GM23248 (cell line): ENCODE measurements around the gene BRF1. TPM values are rescaled to one million over a fixed set of nuclear protein-coding genes. Genes with fewer than 3 reads are reported as not detected.

Source experiments
- DNase-seq: peaks from one replicate; pipeline ENCODE4 v3.0.0-alpha.2; 2015
- H2AFZ ChIP-seq: fragments of 200-600 bp; sonication (generic); 2 replicates; pipeline ENCODE4 v1.6.1; 2016; ENCODE audit warnings: antibody characterized with exemption
- H3F3A ChIP-seq: fragments of 200-600 bp; sonication (generic); 2 replicates; pipeline ENCODE4 v1.6.1; 2016; ENCODE audit warnings: mild to moderate bottlenecking, antibody characterized with exemption, mixed run types; ENCODE audit not compliant: insufficient read depth
- H3K27ac ChIP-seq: fragments of 200-600 bp; sonication (generic); 2 replicates; pipeline ENCODE4 v1.5.1; 2016; ENCODE audit warnings: mild to moderate bottlenecking
- H3K27me3 ChIP-seq: fragments of 200-600 bp; sonication (generic); replicated peaks from 2 replicates; pipeline ENCODE4 v1.6.1; 2016; ENCODE audit warnings: mild to moderate bottlenecking; ENCODE audit not compliant: insufficient read depth
- H3K36me3 ChIP-seq: fragments of 200-600 bp; sonication (generic); 2 replicates; pipeline ENCODE4 v1.6.1; 2016; ENCODE audit warnings: low read depth, mild to moderate bottlenecking
- H3K4me1 ChIP-seq: fragments of 200-600 bp; sonication (generic); 2 replicates; pipeline ENCODE4 v1.6.1; 2016; ENCODE audit warnings: mild to moderate bottlenecking; ENCODE audit not compliant: insufficient read depth
- H3K4me2 ChIP-seq: fragments of 200-600 bp; sonication (generic); one replicate; pipeline ENCODE4 v1.6.1; 2016; ENCODE audit warnings: mild to moderate bottlenecking; ENCODE audit not compliant: unreplicated experiment
- H3K4me3 ChIP-seq: fragments of 200-600 bp; sonication (generic); 2 replicates; pipeline ENCODE4 v1.5.1; 2016; ENCODE audit warnings: mild to moderate bottlenecking
- H3K79me2 ChIP-seq: fragments of 200-600 bp; sonication (generic); 2 replicates; pipeline ENCODE4 v1.6.1; 2016; ENCODE audit warnings: mild to moderate bottlenecking; ENCODE audit not compliant: insufficient read depth
- H3K9ac ChIP-seq: fragments of 200-600 bp; sonication (generic); 2 replicates; pipeline ENCODE4 v1.6.1; 2016; ENCODE audit warnings: mild to moderate bottlenecking
- H3K9me2 ChIP-seq: fragments of 200-600 bp; sonication (generic); 2 replicates; pipeline ENCODE4 v1.6.1; 2016; ENCODE audit warnings: mixed run types, mild to moderate bottlenecking, moderate library complexity; ENCODE audit not compliant: insufficient read depth
- H3K9me3 ChIP-seq: fragments of 200-600 bp; sonication (generic); one replicate; pipeline ENCODE4 v1.6.1; 2017; ENCODE audit warnings: low read depth
- H4K20me1 ChIP-seq: fragments of 200-600 bp; sonication (generic); 2 replicates; pipeline ENCODE4 v1.6.0; 2016; ENCODE audit not compliant: insufficient read depth
- EZH2 ChIP-seq: fragments of 200-600 bp; sonication (generic); IDR thresholded peaks from 2 replicates; pipeline ENCODE4 v1.6.1; 2018; ENCODE audit warnings: antibody characterized with exemption, mild to moderate bottlenecking; ENCODE audit not compliant: insufficient read depth, poor library complexity, severe bottlenecking
- EZH2phosphoT487 ChIP-seq: fragments of 200-600 bp; sonication (generic); IDR thresholded peaks from 2 replicates; pipeline ENCODE4 v1.6.1; 2018; ENCODE audit warnings: antibody characterized with exemption, moderate library complexity, mild to moderate bottlenecking, low read depth; ENCODE audit not compliant: insufficient read depth
- WGBS, 2 experiments: methylation state at CpG; one replicate each; pipeline ENCODE4 v1.1.6; 2015 to 2017; ENCODE audit warnings: low lambda C conversion rate in 2 of 2, low coverage in 1 of 2; ENCODE audit errors: missing lambda C conversion rate in 2 of 2; 5-methylcytosine and 5-hydroxymethylcytosine counted together
- in situ Hi-C: fragments of 300-500 bp; cut with MboI; formaldehyde crosslinking; loops from 2 replicates; pipeline ENCODE4 v1.15.0; 2020
- polyA plus RNA-seq: library from polyadenylated mRNA; unstranded; fragments of >200 nt; fragmentation: Nextera tagmentation; extraction: Ambion mirVana; gene quantifications from 2 replicates; pipeline ENCODE4 v1.2.1, GENCODE V29; 2016
- total RNA-seq: library from RNA; depleted of rRNA; stranded (reverse); fragments of >200 nt; shearing (Covaris generic); gene quantifications from 2 replicates; pipeline ENCODE4 v1.2.3, GENCODE V29; 2014

Gene BRF1
- total and polyA plus RNA-seq, 2 experiments from 2014 or later = 10.5 to 27.0 TPM

DNA sequence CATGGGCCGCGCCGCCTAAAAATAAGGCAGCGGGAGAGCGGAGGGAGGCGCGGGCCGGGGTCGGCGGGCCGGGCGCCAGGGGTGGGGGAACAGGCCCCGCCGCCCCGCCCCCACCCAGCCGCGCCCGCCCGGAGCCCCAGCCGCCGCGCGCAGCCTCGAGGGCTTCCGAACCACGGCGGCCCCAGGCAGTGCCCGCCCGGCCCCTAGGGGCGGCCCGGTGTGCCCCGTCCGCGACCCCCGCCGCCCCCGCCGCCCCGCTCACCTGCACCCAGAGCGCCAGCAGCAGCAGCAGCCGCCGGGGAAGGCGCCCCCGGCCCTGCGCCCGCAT is 132.7 kb downstream of the BRF1 start:
- Histone ChIP-seq H3F3A (no peaks in the 10 kb centered on the region), H3K79me2 (no peaks in the 10 kb centered on the region), H3K9me2 (no peaks in the 10 kb centered on the region), H2AFZ (no peak overlapping the region), H3K4me2 (no peak overlapping the region), H3K27me3 (peaks cover 17% of the 10 kb centered on the region; the same call in 1 of the 2 replicates), H3K4me1 (no peaks in the 10 kb centered on the region), H3K4me3 (no peak overlapping the region), H4K20me1 (no peaks in the 10 kb centered on the region), H3K27ac (no peak overlapping the region), H3K36me3 (no peaks in the 10 kb centered on the region), H3K9ac (no peak overlapping the region), H3K9me3 (no peaks in the 10 kb centered on the region)
- no peak for DNase-seq
- in situ Hi-C loops = no loop called here
- WGBS, 2 experiments = 0 to 1% methylated on average over 2 to 25 of the region's 46 CpGs
- no peak for TF ChIP-seq EZH2
- TF ChIP-seq EZH2phosphoT487 = no peak

DNA sequence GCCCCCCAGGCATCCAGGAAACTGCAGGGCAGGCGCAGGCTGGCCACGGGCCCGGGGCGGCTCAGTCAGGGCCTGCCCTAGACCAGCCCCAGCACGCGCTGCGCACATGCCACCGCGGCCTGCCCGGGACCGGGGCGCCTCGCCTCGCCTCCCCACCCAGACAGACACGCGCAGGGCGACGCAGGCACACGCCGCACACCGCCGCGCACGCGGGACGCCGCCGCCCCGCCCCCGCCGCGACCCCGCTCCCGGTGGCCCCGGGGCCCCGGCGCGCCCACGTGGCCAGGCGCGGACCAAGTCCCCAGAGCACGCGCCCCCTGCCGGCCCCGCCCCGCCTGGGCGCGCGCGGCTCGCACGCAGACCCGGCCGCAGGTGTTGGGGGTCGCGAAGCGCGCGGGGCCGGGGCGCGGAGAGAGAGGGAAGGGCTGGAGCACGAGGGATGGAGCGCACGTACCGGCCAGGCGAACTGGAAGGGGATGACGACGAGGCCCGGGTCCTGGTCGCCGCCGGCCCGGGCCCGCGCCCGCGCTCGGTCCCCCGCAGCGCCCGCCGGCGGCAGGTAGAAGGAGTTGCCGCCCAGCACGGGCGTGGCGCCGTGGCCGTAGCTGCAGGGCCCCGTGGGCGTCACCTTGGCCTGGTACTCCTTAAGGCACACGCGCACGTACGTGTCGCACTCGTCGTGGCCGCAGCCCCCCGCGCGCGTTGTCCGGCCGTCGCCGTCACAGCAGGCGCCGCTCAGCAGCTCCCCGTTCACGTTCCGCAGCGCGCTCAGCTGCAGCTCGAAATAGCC is 133.3 kb downstream of the BRF1 start:
- in situ Hi-C loops = no loop called here
- Histone ChIP-seq H3K9ac (no peak overlapping the region), H2AFZ (no peak overlapping the region), H3K36me3 (no peaks in the 10 kb centered on the region), H3F3A (no peaks in the 10 kb centered on the region), H3K79me2 (no peaks in the 10 kb centered on the region), H3K4me1 (no peaks in the 10 kb centered on the region), H3K4me2 (no peak overlapping the region), H3K4me3 (no peak overlapping the region), H3K9me3 (no peaks in the 10 kb centered on the region), H4K20me1 (no peaks in the 10 kb centered on the region), H3K27ac (no peak overlapping the region), H3K9me2 (no peaks in the 10 kb centered on the region), H3K27me3 (peaks cover 17% of the 10 kb centered on the region; the same call in 1 of the 2 replicates)
- peak; percentile 37 for DNase-seq
- TF ChIP-seq EZH2phosphoT487 (0 out of 2 replicates have a peak, but pooled peaks have one; percentile 25), EZH2 (peak; percentile 76)
- 3 to 5% methylated on average over 50 to 95 of the region's 116 CpGs for WGBS, 2 experiments

- 56 to 65% methylated on average over 22 of the region's 22 CpGs for WGBS, 2 experiments
- no peaks in the 10 kb centered on the region for H3K79me2 ChIP-seq
- H3K9me3 ChIP-seq = no peaks in the 10 kb centered on the region
- H3K4me3 ChIP-seq = no peak overlapping the region
- H3F3A ChIP-seq = no peaks in the 10 kb centered on the region
- H3K36me3 ChIP-seq = no peaks in the 10 kb centered on the region
- no peaks in the 10 kb centered on the region for H3K9me2 ChIP-seq
- no peak overlapping the region for H3K9ac ChIP-seq
- no peak overlapping the region for H2AFZ ChIP-seq
- no peak overlapping the region for H3K27ac ChIP-seq
- in situ Hi-C loops = no loop called here
- DNase-seq = no peak
- no peak overlapping the region for H3K4me2 ChIP-seq
- H3K4me1 ChIP-seq = no peaks in the 10 kb centered on the region
- peaks cover 17% of the 10 kb centered on the region; the same call in 1 of the 2 replicates for H3K27me3 ChIP-seq
- TF ChIP-seq EZH2 = no peak
- no peak for TF ChIP-seq EZH2phosphoT487
- no peaks in the 10 kb centered on the region for H4K20me1 ChIP-seq
Observed at GRCh38 chr14:105166571-105167302, 134.1 kb downstream of the BRF1 start.

DNA sequence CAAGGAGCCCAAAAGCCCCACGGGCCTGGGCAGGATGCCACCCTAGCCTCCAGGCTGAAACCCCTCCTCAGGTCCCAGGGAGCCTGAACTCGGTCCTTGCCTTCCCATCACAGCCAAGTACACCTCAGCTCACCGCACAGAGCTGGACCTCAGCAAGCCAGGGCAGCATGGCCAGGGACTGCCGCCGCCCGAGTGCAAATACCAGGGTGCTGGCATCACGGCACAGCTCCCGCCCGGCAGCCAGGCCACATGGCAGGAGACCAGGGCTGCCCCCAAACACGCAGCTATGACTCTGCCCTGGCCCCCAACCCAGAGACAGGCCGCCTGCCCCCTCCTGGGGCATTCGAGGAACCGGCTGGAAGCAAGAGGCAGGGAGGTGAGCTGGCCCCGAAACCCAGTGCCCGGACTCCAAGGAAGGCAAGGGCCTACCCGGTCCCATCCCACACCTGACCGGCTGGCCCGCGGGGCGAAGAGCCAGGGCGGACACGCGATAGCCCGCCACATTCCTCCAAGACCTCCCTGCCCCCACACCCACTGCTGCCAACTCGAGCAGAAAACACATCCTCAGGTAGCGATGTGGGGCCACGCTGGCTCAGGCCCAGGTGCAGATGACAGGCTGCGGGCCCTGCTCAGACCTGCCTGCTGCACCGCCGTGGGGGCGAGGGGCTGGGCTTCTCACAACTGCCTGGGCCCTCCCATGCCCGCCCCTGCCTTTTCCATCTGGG is 134.9 kb downstream of the BRF1 start:
- in situ Hi-C loops = no loop called here
- 70 to 74% methylated on average over 20 to 32 of the region's 32 CpGs for WGBS, 2 experiments
- H3F3A ChIP-seq = no peaks in the 10 kb centered on the region
- no peaks in the 10 kb centered on the region for H3K9me2 ChIP-seq
- H3K27ac ChIP-seq = no peak overlapping the region
- no peak for DNase-seq
- H3K9ac ChIP-seq = no peak overlapping the region
- no peak for TF ChIP-seq EZH2
- no peak overlapping the region for H2AFZ ChIP-seq
- H3K79me2 ChIP-seq = no peaks in the 10 kb centered on the region
- H4K20me1 ChIP-seq = no peaks in the 10 kb centered on the region
- peaks cover 16% of the 10 kb centered on the region; the same call in 1 of the 2 replicates for H3K27me3 ChIP-seq
- H3K4me3 ChIP-seq = no peak overlapping the region
- no peaks in the 10 kb centered on the region for H3K36me3 ChIP-seq
- H3K4me1 ChIP-seq = no peaks in the 10 kb centered on the region
- H3K4me2 ChIP-seq = no peak overlapping the region
- H3K9me3 ChIP-seq = no peaks in the 10 kb centered on the region
